ENCODE data around the gene KPNA4.

GRCh38 chr3:160577093-160577492 is 11.7 kb upstream of the KPNA4 start:
- TF ChIP-seq GATA3 (IDR thresholded peaks at IDR 0.05; ENCODE audit: low read depth, low read length) = no peak
- TF ChIP-seq GATA2 (IDR thresholded peaks at IDR 0.05; ENCODE audit: low read depth, low read length) = no peak
